Neural cell (in vitro differentiated cells): ENCODE measurements around the gene UIMC1. TPM values are rescaled to one million over a fixed set of nuclear protein-coding genes. Genes with fewer than 3 reads are reported as not detected.

Experiments used
- H2AFZ ChIP-seq: fragments of 200-600, 300-800 bp; sonication (generic), shearing (Covaris generic); 2 replicates; pipeline ENCODE4 v1.6.0; 2014; ENCODE audit warnings: low read depth, mild to moderate bottlenecking, antibody characterized with exemption, low read length, moderate library complexity
- H3F3A ChIP-seq: fragments of 200-600 bp; shearing (Covaris generic); 2 replicates; pipeline ENCODE4 v1.6.1; 2016; ENCODE audit warnings: mild to moderate bottlenecking, moderate library complexity, mixed read lengths, antibody characterized with exemption, low read length; ENCODE audit not compliant: insufficient read depth, poor library complexity, severe bottlenecking
- H3K27ac ChIP-seq: fragments of 200-600, 300-800 bp; sonication (generic), shearing (Covaris generic); 2 replicates; pipeline ENCODE4 v1.5.1; 2014; ENCODE audit warnings: mild to moderate bottlenecking, low read length, moderate library complexity
- H3K27me3 ChIP-seq: fragments of 300-800, 200-600 bp; sonication (generic), shearing (Covaris generic); 2 replicates; pipeline ENCODE4 v1.6.0; 2014; ENCODE audit warnings: mild to moderate bottlenecking, low read depth, low read length, moderate library complexity; ENCODE audit not compliant: insufficient read depth
- H3K36me3 ChIP-seq: fragments of 300-800, 200-600 bp; sonication (generic), shearing (Covaris generic); 2 replicates; pipeline ENCODE4 v1.5.1; 2014; ENCODE audit warnings: mild to moderate bottlenecking, antibody characterized with exemption, low read length, moderate library complexity; ENCODE audit not compliant: insufficient read depth
- H3K4me2 ChIP-seq: fragments of 300-800, 200-600 bp; sonication (generic), shearing (Covaris generic); 2 replicates; pipeline ENCODE4 v1.6.0; 2014; ENCODE audit warnings: mild to moderate bottlenecking, low read length
- H3K4me3 ChIP-seq: fragments of 300-800, 200-600 bp; sonication (generic), shearing (Covaris generic); 2 replicates; pipeline ENCODE4 v1.5.1; 2014; ENCODE audit warnings: mild to moderate bottlenecking, low read length, moderate library complexity
- H3K79me2 ChIP-seq: fragments of 200-600 bp; shearing (Covaris generic); replicated peaks from 2 replicates; pipeline ENCODE4 v1.6.0; 2014; ENCODE audit warnings: mild to moderate bottlenecking, low read length, moderate library complexity; ENCODE audit not compliant: insufficient read depth
- H3K9ac ChIP-seq: fragments of 300-800, 200-600 bp; sonication (generic), shearing (Covaris generic); 2 replicates; pipeline ENCODE4 v1.6.1; 2016; ENCODE audit warnings: mild to moderate bottlenecking, low read length, mixed read lengths
- H3K9me2 ChIP-seq: fragments of 200-600 bp; shearing (Covaris generic); 2 replicates; pipeline ENCODE4 v1.6.1; 2016; ENCODE audit warnings: mild to moderate bottlenecking, low read length, mixed read lengths; ENCODE audit not compliant: insufficient read depth
- H3K9me3 ChIP-seq: fragments of 200-600, 300-800 bp; sonication (generic), shearing (Covaris generic); 2 replicates; pipeline ENCODE4 v1.6.1; 2016; ENCODE audit warnings: mild to moderate bottlenecking, mixed run types, low read length, moderate library complexity, mixed read lengths
- H4K20me1 ChIP-seq: fragments of 200-600 bp; shearing (Covaris generic); 2 replicates; pipeline ENCODE4 v1.6.1; 2016; ENCODE audit warnings: mild to moderate bottlenecking, mixed run types; ENCODE audit not compliant: insufficient read depth
- CTCF ChIP-seq: fragments of 450-650 bp; IDR thresholded peaks from 2 replicates; pipeline ENCODE4 v1.5.1; 2014; ENCODE audit warnings: antibody characterized with exemption, mild to moderate bottlenecking, moderate library complexity; ENCODE audit not compliant: poor library complexity, severe bottlenecking
- EP300 ChIP-seq: fragments of 450-650 bp; conservative IDR thresholded peaks from 2 replicates; pipeline ENCODE4 v1.6.1; 2014; ENCODE audit warnings: antibody characterized with exemption, mild to moderate bottlenecking, moderate library complexity; ENCODE audit not compliant: poor library complexity, severe bottlenecking
- EZH2 ChIP-seq: fragments of 200-600, 300-800 bp; shearing (Covaris generic), sonication (generic); IDR thresholded peaks from 2 replicates; pipeline ENCODE4 v1.6.1; 2014; ENCODE audit warnings: antibody characterized with exemption, low read length, borderline replicate concordance, mild to moderate bottlenecking; ENCODE audit not compliant: insufficient read depth, poor library complexity, severe bottlenecking
- MXI1 ChIP-seq: fragments of 450-650 bp; conservative IDR thresholded peaks from 2 replicates; pipeline ENCODE4 v1.6.1; 2014; ENCODE audit warnings: antibody characterized with exemption, mild to moderate bottlenecking; ENCODE audit not compliant: poor library complexity, severe bottlenecking
- POLR2AphosphoS5 ChIP-seq: IDR thresholded peaks from 2 replicates; pipeline ENCODE4 v1.6.1; 2012
- RAD21 ChIP-seq: fragments of 450-650 bp; conservative IDR thresholded peaks from 2 replicates; pipeline ENCODE4 v1.6.1; 2014; ENCODE audit warnings: antibody characterized with exemption, mild to moderate bottlenecking, moderate library complexity
- SMC3 ChIP-seq: fragments of 450-650 bp; conservative IDR thresholded peaks from 2 replicates; pipeline ENCODE4 v1.6.1; 2014; ENCODE audit warnings: antibody characterized with exemption, mild to moderate bottlenecking, moderate library complexity; ENCODE audit not compliant: poor library complexity
- TAF1 ChIP-seq: IDR thresholded peaks from 2 replicates; pipeline ENCODE4 v1.6.1; 2012; ENCODE audit warnings: low read depth
- polyA plus RNA-seq: library from polyadenylated mRNA; depleted of rRNA; stranded (reverse); fragments of >200 nt; gene quantifications from 2 replicates; pipeline ENCODE4 v1.2.3, GENCODE V29; 2014
- TF ChIP-seq, protein P1 (sequence below): IDR thresholded peaks from 2 replicates; pipeline ENCODE4 v1.6.1; 2012; ENCODE audit warnings: borderline replicate concordance

UIMC1 gene
- polyA plus RNA-seq, 1 donor from 2014 or later, result 74.0 TPM

- H2AFZ ChIP-seq, result no peak overlapping the region
- no peaks in the 10 kb centered on the region for H3K79me2 ChIP-seq
- TF ChIP-seq SMC3 (no peak), CTCF (no peak), POLR2AphosphoS5 (no peak), EZH2 (no peak), EP300 (no peak), RAD21 (no peak), MXI1 (no peak), TAF1 (no peak)
- TF ChIP-seq, protein P1, sequence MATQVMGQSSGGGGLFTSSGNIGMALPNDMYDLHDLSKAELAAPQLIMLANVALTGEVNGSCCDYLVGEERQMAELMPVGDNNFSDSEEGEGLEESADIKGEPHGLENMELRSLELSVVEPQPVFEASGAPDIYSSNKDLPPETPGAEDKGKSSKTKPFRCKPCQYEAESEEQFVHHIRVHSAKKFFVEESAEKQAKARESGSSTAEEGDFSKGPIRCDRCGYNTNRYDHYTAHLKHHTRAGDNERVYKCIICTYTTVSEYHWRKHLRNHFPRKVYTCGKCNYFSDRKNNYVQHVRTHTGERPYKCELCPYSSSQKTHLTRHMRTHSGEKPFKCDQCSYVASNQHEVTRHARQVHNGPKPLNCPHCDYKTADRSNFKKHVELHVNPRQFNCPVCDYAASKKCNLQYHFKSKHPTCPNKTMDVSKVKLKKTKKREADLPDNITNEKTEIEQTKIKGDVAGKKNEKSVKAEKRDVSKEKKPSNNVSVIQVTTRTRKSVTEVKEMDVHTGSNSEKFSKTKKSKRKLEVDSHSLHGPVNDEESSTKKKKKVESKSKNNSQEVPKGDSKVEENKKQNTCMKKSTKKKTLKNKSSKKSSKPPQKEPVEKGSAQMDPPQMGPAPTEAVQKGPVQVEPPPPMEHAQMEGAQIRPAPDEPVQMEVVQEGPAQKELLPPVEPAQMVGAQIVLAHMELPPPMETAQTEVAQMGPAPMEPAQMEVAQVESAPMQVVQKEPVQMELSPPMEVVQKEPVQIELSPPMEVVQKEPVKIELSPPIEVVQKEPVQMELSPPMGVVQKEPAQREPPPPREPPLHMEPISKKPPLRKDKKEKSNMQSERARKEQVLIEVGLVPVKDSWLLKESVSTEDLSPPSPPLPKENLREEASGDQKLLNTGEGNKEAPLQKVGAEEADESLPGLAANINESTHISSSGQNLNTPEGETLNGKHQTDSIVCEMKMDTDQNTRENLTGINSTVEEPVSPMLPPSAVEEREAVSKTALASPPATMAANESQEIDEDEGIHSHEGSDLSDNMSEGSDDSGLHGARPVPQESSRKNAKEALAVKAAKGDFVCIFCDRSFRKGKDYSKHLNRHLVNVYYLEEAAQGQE, result no peak
- no peak overlapping the region for H3K27ac ChIP-seq
- H3K9ac ChIP-seq, result no peak overlapping the region
- no peaks in the 10 kb centered on the region for H3F3A ChIP-seq
- no peaks in the 10 kb centered on the region for H4K20me1 ChIP-seq
- H3K4me3 ChIP-seq, result no peak overlapping the region
- no peaks in the 10 kb centered on the region for H3K27me3 ChIP-seq
- no peaks in the 10 kb centered on the region for H3K9me2 ChIP-seq
- no peak overlapping the region for H3K4me2 ChIP-seq
- no peaks in the 10 kb centered on the region for H3K36me3 ChIP-seq
- H3K9me3 ChIP-seq, result no peaks in the 10 kb centered on the region
Measured at GRCh38 chr5:176865964-176866363, 140.6 kb downstream of the UIMC1 start.

- Histone ChIP-seq H3K27me3 (no peaks in the 10 kb centered on the region), H3K4me3 (no peak overlapping the region), H3K36me3 (no peaks in the 10 kb centered on the region), H3K9ac (no peak overlapping the region), H2AFZ (no peak overlapping the region), H3F3A (no peaks in the 10 kb centered on the region), H4K20me1 (no peaks in the 10 kb centered on the region), H3K79me2 (no peaks in the 10 kb centered on the region), H3K27ac (no peak overlapping the region), H3K9me2 (no peaks in the 10 kb centered on the region), H3K9me3 (no peaks in the 10 kb centered on the region), H3K4me2 (no peak overlapping the region)
- TF ChIP-seq, protein P1, result no peak
- no peak for TF ChIP-seq CTCF
- no peak for TF ChIP-seq SMC3
- no peak for TF ChIP-seq TAF1
- TF ChIP-seq MXI1, result no peak
- TF ChIP-seq RAD21, result no peak
Measured at GRCh38 chr5:176864755-176865154, 141.8 kb downstream of the UIMC1 start.
